Measurements from ENCODE around the gene STK32B.
"Not testable (repeated sequence)": the region's sequence is repeated elsewhere in the genome, so short reads cannot be mapped to it uniquely, and the experiment has no call there.

STK32B gene

DNA sequence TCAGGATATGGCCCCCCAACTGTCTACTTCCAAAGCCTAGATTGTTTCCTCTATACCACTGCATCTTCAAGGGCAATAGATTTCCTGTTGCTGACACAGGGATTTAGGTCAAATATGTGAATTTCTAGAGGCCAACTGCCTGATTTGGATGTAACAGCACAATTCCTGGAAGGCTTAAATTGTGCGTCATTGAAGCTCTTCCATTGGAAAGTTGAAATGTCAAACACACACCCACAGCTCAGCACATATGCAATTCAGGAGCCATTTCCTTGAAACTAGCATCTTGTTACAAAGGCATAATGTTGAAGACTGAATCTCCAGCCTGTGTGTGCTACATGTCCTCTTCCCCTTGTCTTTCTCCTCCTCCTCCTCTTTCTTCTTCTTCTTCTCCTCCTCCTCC is 158.6 kb downstream of the STK32B start:
- DNase-seq: no peak

DNA sequence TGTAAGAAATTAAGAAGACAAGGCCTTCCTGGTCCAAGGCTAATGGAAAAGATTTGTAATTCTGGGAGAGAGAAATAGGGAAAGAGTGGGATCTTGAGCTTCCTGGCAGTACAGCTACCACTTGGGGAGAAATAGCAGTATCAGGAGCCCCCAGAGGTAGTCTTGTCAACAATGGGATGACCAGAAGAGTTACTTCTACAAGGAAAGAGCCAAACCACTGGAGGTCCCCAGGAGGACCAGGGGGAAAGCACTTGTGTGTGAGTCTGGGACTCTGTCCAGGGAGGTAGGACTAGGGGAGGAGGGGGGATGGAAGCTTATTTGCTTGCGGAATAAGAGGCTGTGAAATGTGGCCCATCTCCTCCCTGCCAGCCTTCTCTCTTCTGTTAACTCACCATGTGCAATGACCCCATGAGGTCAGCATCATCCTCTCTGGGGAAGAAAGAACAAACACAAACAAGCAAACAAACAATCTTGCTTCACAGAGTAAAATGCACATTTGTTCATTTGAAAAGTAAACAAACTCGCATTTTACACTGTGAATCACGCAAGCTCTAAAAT is 160.1 kb downstream of the STK32B start:
- DNase-seq: no peak

DNA sequence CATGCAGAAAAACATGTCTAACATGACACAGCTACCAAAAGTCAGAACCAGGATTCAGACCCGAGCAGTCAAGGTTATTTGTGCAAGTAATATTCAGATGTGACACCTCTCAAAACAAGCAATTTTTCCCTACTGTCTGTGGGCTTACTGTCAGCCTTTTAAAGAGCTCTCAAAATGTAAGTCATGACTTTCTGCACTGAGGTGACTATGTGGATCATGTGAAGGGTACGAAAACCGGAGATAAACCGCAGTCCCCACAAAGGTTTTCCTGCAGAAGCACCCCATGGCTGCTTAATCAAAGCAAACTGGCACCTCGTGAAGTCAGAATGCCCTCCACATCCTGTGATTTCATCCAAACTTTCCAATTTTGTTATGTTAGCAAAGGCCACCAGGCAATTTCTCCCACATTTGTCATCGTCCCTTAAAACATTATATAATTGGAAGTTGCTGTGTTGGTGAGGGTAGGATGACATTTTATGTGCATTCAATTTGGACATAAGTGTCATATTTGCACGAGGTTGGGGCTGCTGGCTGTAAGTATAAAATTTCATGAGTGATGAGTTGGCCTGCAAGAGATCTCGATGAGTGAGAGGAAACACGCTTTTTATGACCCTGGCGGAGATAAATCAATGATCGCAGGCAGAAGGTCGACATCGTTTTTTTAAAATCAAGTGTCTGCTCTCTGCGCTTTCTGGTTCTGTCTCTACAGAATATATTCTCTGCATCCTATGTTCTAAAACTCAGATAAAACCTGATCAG is 161.2 kb downstream of the STK32B start:
- DNase-seq: no peak

DNA sequence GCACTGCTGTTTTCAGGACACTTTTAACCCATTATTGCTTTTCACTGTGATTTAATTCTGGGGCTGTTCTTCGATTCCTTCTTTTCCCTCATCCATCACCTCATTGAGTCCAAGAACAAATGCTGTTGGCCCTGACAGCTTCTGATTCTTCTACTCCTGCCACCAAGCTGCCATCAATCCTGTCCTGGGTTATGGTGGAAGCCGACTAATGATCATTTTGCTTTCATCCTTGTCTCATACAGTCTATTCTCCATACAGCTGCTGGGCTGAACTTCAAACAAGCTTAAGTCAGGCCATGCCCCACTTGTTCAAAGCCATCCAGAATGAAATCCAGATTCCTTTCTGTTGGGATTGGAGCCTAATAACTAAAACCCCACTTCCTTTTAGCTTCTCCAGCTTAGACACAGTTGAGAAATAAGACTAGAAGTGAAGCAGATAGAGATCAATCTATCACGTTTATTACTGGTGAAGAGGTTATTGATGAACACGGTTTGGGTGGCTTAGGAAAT is 161.9 kb downstream of the STK32B start:
- DNase-seq: no peak

DNA sequence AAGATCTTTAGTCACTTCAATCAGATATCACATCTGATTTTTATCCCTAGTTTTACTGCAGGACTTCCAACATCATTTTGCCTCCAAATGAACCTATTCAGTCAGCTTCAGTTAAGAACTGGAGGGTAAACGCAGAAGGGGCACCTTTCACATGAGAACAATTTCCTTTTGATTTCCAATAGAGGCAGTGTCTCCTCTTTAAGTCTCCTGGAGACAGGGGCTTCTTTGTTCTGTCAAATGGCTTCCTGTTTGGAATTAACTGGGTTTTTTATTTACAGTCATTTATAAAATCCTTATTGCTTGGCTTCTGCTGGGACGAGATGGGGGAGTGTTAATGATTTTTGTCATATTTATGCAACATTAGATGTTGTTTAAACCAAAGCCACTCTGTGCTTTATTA is 164.0 kb downstream of the STK32B start:
- no peak for DNase-seq

DNA sequence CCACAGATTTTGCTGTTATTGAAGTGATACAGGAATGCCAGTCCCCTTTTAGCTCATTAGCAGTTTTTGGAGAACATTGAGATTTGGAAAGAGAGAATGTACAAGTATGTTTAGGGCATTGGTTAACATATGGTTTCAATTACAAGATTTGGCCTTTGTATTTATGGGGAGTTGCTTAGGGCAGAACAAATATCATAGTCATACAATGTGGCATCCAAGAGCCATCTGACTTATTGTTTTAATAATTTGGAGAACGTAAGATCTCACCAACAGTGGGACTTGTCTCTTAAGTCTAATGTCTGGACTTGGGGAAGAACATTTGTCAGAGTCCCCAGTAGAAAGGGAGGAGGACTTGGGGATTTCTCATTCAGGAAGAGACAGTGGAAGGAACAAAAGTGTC is 166.1 kb downstream of the STK32B start:
- DNase-seq: no peak

DNA sequence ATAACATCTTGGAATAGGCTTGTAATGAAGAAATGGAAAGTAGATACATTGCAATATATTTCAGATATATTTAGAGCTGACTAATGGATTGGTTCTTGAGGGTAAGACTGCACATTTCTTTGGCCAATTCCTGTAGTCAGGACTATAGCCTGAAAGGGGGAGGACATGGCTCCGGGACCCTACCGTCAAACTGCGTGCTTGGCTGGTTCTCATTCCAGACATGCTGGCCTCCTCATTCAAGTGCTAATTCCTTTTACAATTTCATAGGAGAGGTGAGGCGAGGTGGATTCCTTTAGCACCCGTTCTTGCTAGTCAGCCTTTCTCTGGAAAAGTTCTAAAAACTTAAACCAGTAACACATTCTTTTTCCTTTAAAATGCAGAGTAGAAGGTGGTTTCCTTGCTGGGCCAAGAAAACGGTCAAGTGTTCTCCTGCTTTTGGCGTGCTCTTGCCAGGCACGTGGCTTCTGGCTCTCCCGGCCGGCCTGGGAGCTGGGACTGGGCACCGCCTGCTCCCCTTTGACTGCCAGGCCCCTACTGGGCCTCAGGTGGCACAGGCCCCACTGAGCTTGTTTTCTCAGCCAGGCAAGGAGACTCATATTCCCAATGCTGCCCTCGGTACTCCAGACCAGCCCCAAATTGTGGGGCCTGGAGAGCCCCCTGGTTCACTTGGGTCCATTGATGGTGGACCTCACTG is 167.2 kb downstream of the STK32B start:
- no peak for DNase-seq

DNA sequence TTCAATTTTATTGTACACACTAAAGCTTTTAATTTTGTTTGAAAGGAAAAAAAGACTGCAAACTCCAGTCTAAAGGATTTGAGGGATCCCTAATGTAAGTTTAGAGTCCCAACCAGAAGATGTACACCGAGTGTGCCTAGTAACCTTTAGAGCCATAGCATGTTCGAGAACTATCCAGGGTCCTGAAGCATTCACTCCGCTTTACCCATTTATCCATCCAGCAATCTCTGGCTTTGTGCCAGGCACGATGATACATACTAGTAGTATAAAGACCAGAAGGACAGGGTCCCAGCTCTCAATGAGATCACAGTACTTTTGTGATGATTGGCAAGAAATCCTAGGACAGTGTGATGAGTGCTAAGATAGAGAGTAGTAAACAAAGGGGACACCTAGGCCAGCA is 168.7 kb downstream of the STK32B start:
- peak; percentile 5 for DNase-seq

DNA sequence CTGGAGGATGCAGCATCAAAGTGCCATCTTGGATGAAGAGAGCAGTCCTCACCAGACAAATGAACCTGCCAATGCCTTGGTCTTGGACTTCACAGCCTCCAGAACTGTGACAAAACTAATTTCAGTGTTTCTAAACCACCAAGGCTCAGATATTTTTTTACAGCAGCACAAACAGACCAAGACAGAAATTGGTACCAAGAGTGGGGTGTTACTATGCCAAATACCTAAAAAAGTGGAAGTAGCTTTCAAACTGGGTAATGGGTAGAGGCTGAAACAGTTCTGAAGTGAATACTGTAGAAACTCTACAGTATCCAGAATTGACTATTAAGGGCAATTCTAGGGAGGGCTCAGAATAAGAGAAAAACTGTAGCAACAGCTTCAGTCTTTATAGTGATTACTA is 170.8 kb downstream of the STK32B start:
- no peak for DNase-seq

DNA sequence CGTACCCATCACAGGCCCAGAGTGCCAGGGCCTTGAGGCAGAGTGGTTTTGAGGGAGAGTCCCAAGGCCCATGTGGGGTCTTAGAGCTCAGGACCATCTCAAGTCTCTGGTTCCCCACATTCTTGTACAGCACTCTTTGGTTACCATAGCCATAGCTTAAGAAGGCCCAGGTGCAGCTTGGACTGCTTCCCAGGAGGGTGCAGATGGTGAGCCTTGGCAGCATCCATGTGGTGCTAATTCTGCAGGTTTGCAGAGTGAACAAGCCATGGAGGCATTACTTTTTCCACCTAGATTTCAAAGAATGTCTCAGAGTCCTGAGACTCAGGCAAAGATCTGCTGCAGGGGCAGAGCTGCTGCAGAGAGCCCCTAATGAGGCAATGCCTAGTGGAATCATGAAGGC is 171.7 kb downstream of the STK32B start:
- no peak for DNase-seq

DNA sequence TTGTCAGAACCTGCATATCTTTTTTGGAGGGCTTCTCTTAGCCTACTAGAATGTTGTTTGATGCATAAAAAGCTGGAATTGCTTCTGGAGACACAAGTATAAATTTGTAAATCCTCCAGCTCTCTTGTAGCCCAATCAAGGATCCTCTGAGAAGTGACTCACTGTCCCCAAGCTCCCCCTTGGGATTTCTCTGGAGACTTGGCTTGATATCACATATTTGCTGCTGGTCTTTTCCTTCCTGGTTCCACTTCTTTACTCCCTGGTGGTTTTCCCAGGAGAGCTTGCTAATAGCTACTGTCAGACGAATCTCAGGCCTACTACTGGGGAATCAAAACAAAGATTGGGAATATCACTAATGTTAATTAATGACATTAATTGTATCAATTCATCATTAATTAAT is 173.1 kb downstream of the STK32B start:
- DNase-seq: no peak

DNA sequence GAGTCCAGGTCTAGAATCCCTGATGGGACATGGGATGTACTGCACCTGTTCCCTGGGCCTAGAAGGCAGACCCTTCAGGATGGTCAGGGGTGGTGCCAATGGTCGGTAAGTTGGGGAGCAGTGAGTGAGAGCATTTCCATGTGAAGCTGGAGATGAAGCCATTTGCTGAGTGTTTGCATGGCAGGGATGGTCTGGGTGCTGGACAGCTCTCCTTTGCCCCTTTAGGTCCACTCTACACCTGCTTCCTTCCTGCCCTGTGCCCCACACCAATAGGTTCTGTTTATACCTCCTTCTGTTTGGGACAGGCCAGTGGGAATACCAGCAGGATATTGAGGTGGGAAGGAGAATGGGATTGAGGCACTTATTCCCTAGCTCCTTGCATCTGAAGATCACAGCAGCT is 181.3 kb downstream of the STK32B start:
- DNase-seq: no peak

DNA sequence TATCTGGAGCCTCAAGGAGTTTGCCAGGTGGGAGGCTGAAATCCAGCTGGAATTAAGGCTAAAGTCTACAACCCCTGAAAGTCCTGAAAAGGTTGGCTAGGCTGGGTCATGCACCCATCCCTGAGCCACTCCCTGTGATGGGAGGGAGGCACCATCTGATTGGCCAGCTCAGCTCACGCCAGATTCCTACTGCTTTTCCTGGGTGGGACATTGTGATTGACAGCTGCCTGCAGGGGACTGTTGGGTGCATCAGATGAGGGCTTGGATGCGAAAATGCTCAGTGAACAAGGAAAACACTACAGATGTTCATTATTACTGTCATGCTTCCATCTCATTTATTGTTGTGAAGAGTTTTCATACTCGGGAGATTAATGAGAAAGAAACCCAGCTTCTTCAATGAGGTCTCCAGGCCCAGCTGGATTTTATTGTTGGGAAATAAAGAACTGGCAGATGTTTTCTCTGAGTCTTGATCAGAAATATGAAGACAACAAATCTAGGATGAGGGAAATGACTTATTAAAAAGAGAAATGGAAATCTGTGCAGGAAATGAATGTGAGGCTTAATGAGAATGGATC is 185.9 kb downstream of the STK32B start:
- no peak for DNase-seq

DNA sequence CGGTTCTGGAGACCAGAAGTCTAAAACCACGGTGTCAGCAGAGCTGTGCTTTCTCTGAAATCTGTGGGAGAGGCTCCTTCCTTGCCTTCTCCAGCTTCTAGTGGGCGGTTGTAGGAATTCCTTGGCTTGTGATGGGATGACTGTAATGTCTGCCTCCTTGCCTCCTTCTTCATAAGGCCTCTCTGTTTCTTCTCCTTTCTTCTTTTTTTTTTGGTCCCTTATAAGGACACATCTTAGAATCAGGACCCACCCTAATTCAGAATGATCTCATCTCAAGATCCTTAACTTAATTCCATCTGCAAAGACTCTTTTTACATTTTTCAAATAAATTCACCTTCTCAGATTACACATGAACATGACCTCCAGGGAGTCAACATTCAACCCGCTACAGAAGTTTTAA is 186.9 kb downstream of the STK32B start:
- DNase-seq: no peak

DNA sequence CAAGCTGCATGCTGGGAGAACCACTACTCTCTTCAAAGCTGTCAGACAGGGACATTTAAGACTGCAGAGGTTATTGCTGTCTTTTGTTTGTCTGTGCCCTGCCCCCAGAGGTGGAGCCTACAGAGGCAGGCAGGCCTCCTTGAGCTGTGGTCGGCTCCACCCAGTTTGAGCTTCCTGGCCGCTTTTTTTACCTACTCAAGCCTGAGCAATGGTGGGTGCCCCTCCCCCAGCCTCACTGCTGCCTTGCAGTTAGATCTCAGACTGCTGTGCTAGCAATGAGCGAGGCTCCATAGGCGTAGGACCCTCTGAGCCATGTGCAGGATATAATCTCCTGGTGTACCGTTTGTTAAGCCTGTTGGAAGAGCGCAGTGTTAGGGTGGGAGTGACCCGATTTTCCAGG is 195.8 kb downstream of the STK32B start:
- not testable (repeated sequence) for DNase-seq

DNA sequence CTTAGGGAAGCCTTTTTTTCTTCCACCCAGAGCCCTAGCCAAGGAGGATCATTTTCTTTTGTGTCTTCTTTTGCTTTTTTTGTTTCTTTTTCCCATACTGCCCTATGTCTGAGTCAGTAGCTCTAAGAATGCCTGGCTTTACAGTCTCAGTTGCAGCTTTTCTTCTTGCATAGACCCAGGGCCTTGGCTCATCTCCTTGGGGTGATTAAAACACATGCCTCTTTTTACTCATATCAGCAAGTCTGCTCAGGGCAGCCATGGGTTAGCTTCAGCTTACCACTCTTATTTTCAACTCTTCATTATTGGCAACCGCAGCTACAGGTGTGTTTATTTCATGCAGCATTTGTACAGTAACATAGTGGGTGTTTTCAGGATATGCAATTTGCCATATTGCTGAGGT is 196.5 kb downstream of the STK32B start:
- DNase-seq: no peak

DNA sequence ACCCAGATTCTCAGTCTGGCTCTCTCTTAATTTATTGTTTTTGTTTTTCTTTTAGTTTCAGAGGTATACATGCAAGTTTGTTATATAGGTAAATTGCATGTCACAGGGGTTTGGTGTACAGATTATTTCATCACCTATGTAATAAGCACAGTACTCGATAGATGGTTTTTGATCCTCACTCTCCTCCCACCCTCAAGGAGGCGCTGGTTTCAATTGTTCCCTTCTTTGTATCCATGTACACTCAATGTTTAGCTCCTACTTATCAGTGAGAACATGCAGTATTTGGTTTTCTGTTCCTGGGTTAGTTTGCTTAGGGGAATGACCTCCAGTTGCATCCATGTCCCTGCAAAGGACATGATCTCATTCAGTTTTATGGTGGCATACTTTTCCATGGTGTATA is 198.4 kb downstream of the STK32B start:
- no peak for DNase-seq

DNA sequence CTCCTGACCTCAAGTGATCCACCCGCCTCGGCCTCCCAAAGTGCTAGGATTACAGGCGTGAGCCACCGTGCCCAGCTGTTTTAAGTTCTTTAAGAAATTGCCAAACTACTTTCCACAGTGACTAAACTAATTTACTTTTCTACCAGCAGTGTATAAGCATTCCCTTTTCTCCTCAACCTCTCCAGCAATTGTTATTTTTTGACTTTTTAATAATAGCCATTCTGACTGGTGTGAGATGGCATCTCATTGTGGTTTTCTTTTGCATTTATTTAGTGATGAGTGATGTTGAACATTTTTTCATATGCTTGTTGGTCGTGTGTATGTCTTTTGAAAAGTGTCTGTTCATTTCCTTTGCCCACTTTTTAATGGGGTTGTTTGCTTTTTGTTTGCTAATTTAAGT is 199.3 kb downstream of the STK32B start:
- not testable (repeated sequence) for DNase-seq

DNA sequence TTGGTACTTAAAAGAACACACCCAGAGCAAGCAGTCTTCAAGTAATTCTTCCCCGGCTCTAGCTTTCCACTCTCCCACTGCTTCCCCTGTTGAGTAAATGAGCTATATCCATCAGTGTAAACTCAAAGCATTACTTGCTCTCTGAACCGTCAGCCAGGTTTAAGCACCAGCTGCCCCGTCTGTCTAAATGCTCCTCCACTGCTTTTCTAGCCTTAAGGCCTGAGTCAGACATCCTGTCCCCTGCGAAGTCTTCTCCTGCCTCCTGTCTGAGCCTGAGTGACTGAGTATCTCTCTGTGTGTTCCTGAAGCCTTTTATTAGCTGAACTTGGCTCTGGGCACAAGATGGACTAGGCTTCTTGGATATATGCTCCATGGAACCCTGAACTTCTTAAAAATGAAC is 205.1 kb downstream of the STK32B start:
- no peak for DNase-seq

DNA sequence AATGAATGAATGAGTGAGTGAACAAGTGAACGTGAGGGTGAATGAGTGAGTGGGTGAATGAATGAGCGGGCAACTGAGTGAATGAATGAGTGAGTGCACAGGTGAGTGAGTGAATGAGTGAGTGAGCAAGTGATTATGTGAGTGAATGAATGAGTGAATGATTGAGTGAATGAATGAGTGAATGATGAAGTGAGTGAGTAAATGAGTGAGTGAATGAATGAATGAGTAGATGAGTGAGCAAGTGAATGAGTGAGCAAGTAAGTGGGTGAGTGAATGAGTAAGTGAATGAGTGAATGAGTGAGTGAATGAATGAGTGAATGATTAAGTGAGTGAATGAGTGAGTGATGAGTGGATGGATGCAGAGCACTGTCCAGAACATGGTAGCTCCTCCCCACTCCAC is 205.8 kb downstream of the STK32B start:
- DNase-seq: no peak

DNA sequence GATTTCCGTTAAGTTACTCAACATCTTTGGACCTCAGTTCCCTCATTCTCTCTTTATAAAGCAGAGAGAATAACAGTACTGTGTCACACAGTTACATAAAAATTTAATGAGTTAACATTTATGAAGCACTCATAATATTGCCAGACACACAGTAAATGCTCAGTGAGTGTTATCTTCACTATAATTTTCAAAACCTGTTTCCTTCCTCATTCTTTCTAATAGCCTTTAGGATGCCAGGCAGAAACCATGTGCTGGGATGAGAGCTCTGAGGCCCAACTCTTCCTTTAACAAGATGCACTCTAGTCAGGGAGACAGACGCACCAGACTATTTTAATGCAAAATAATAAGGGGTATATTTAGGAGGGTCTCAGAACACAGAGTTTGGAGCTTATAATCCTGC is 208.2 kb downstream of the STK32B start:
- no peak for DNase-seq

DNA sequence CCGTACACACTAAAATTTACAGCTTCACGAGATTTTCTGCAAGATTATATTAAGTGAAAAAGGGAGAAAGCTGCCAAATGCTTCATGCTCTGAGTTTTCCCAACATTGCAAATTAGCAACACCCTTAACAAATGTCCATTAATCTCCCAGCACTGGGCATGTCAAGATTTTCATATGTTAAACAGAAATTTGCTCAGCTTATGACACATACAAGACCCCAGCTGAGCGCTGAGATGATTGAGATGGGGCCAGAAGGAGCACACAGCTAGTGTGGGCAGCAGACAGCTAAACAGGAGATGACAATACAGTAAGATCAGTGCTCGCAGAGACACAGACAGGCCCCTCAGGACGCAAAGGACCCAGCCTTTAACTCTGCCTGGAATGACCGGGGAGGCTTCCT is 208.8 kb downstream of the STK32B start:
- DNase-seq: no peak

DNA sequence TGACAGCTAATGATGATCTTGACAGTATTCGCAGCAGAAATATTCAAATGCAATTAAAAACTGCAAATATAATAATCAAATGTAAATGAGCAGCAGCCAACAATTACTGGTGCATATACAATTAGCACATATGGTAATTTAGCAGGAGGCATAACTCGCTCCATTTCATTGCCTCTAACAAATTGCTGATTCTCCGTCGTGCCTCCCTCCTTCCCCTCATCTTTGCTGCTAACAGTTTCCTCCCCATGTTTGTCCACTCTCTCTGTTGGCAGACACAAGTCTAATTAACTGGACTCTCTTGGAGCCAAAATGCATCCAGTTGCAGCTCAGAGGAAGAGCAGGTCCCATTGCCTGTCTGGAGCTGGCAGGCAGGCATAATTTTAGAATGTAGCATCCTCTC is 210.6 kb downstream of the STK32B start:
- DNase-seq: no peak

Data from right kidney (tissue), 1 donor.